Endodermal cell (in vitro differentiated cells): Measurements from ENCODE around the gene GALNS. TPM values are rescaled to one million over a fixed set of nuclear protein-coding genes. Genes with fewer than 3 reads are reported as not detected.

Source experiments
- DNase-seq: peaks from one replicate; pipeline ENCODE4 v3.0.0-alpha.2; 2017
- H3K27ac ChIP-seq: 2 replicates; pipeline ENCODE4 v1.5.1; 2013; ENCODE audit warnings: mild to moderate bottlenecking, low read depth, low read length, moderate library complexity
- H3K27me3 ChIP-seq: 2 replicates; pipeline ENCODE4 v1.6.1; 2013; ENCODE audit warnings: mild to moderate bottlenecking, low read length, moderate library complexity; ENCODE audit not compliant: insufficient read depth, control insufficient read depth, poor library complexity, severe bottlenecking
- H3K36me3 ChIP-seq: 2 replicates; pipeline ENCODE4 v1.7.0; 2013; ENCODE audit warnings: mild to moderate bottlenecking, low read length, moderate library complexity; ENCODE audit not compliant: control insufficient read depth, insufficient read depth
- H3K4me1 ChIP-seq: one replicate; pipeline ENCODE4 v1.7.0; 2013; ENCODE audit warnings: low read length; ENCODE audit not compliant: control insufficient read depth, insufficient read depth
- H3K4me3 ChIP-seq: 2 replicates; pipeline ENCODE4 v1.5.1; 2013; ENCODE audit warnings: mild to moderate bottlenecking, low read length, moderate library complexity
- H3K9ac ChIP-seq: 2 replicates; pipeline ENCODE4 v1.6.1; 2013; ENCODE audit warnings: mild to moderate bottlenecking, low read length, moderate library complexity; ENCODE audit not compliant: poor library complexity, severe bottlenecking; ENCODE audit errors: extremely low read depth
- H3K9me3 ChIP-seq: 2 replicates; pipeline ENCODE4 v1.6.1; 2013; ENCODE audit warnings: mild to moderate bottlenecking, low read length, moderate library complexity; ENCODE audit not compliant: control insufficient read depth
- H3K27ac Mint-ChIP-seq: 2 replicates; pipeline ENCODE4 v1.8.0; 2020; ENCODE audit warnings: mixed read lengths
- H3K27me3 Mint-ChIP-seq: 2 replicates; pipeline ENCODE4 v1.8.0; 2021; ENCODE audit warnings: mild to moderate bottlenecking, mixed read lengths; ENCODE audit not compliant: insufficient read depth
- H3K36me3 Mint-ChIP-seq: 2 replicates; pipeline ENCODE4 v1.8.0; 2020; ENCODE audit warnings: low read depth, mixed read lengths
- H3K4me1 Mint-ChIP-seq: 2 replicates; pipeline ENCODE4 v1.8.0; 2020; ENCODE audit warnings: mixed read lengths
- H3K4me3 Mint-ChIP-seq: 2 replicates; pipeline ENCODE4 v1.8.0; 2020; ENCODE audit warnings: mild to moderate bottlenecking, moderate library complexity, mixed read lengths
- H3K9me3 Mint-ChIP-seq: 2 replicates; pipeline ENCODE4 v1.8.0; 2020; ENCODE audit warnings: mild to moderate bottlenecking, mixed read lengths
- WGBS, 2 experiments: methylation state at CpG; one replicate each; pipeline versions ENCODE4 v1.1.5 to v1.1.7; 2013; ENCODE audit warnings: missing lambda C conversion rate in 2 of 2, mixed read lengths in 1 of 2; ENCODE audit not compliant: insufficient coverage in 1 of 2, insufficient read length in 1 of 2; 5-methylcytosine and 5-hydroxymethylcytosine counted together
- total RNA-seq, 2 donors: library from RNA; stranded (reverse); fragmentation: NEBNext Ultra II Directional in 1 of 2; extraction: Animal tissue kit (Norgen Biotek cat#: 25700) in 1 of 2; gene quantifications; 2 replicates in 1 of 2; 3 replicates in 1 of 2; pipeline ENCODE4 v1.2.1, GENCODE V29; 2021
- TF ChIP-seq, protein P1 (sequence below): fragments of 200-600 bp; sonication (generic); conservative IDR thresholded peaks from 2 replicates; pipeline ENCODE4 v1.5.0; 2021; ENCODE audit warnings: antibody characterized with exemption, mild to moderate bottlenecking

GALNS gene
- total RNA-seq, 2 donors from 2014 or later: 32.2 to 39.6 TPM

- Mint-ChIP-seq H3K27ac (no peak overlapping the region), H3K9me3 (no peaks in the 10 kb centered on the region), H3K36me3 (peaks cover 34% of the 10 kb centered on the region), H3K27me3 (no peaks in the 10 kb centered on the region), H3K4me3 (no peak overlapping the region), H3K4me1 (no peaks in the 10 kb centered on the region)
- peaks cover 23% of the 10 kb centered on the region for H3K36me3 ChIP-seq
- H3K9ac ChIP-seq: no peak overlapping the region
- H3K27ac ChIP-seq: no peak overlapping the region
- TF ChIP-seq, protein P1, sequence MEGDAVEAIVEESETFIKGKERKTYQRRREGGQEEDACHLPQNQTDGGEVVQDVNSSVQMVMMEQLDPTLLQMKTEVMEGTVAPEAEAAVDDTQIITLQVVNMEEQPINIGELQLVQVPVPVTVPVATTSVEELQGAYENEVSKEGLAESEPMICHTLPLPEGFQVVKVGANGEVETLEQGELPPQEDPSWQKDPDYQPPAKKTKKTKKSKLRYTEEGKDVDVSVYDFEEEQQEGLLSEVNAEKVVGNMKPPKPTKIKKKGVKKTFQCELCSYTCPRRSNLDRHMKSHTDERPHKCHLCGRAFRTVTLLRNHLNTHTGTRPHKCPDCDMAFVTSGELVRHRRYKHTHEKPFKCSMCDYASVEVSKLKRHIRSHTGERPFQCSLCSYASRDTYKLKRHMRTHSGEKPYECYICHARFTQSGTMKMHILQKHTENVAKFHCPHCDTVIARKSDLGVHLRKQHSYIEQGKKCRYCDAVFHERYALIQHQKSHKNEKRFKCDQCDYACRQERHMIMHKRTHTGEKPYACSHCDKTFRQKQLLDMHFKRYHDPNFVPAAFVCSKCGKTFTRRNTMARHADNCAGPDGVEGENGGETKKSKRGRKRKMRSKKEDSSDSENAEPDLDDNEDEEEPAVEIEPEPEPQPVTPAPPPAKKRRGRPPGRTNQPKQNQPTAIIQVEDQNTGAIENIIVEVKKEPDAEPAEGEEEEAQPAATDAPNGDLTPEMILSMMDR: no peak
- H3K4me1 ChIP-seq: no peaks in the 10 kb centered on the region
- H3K9me3 ChIP-seq: no peaks in the 10 kb centered on the region
- DNase-seq: no peak
- 89 to 98% methylated on average over 7 to 15 of the region's 15 CpGs for WGBS, 2 experiments
- no peaks in the 10 kb centered on the region for H3K27me3 ChIP-seq
- no peak overlapping the region for H3K4me3 ChIP-seq
These were observed 7.4 kb upstream of the GALNS start for GRCh38 chr16:88864099-88864498.

DNA sequence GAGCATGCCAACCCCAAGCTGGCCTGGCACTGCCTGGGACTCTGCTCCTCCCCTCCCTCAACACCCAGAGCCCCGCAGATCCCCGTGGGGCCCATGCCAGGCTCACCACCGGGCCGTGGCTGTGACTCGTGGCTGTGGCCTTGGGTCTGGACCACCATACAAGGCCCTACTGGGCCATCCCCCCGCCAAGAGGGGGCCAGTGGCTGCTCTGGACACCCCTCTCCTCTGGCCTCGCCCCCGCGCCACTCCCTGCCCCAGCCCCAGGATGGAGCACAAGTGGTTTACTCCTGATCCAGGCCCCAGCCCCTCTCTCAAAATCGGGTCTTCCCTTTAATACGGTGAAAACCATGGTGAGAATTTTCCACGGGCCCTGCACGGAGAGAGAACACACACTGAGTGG, 6.7 kb upstream of the GALNS start:
- Histone ChIP-seq H3K27me3 (no peaks in the 10 kb centered on the region), H3K4me3 (no peak overlapping the region), H3K4me1 (no peaks in the 10 kb centered on the region), H3K9me3 (no peaks in the 10 kb centered on the region), H3K36me3 (peaks cover 29% of the 10 kb centered on the region), H3K9ac (no peak overlapping the region), H3K27ac (no peak overlapping the region)
- Mint-ChIP-seq H3K9me3 (no peaks in the 10 kb centered on the region), H3K36me3 (peaks cover 34% of the 10 kb centered on the region), H3K4me1 (no peaks in the 10 kb centered on the region), H3K4me3 (no peak overlapping the region), H3K27me3 (no peaks in the 10 kb centered on the region), H3K27ac (no peak overlapping the region)
- 92 to 96% methylated on average over 5 to 13 of the region's 13 CpGs for WGBS, 2 experiments
- no peak for DNase-seq
- TF ChIP-seq, protein P1: no peak

- Mint-ChIP-seq H3K4me3 (no peak overlapping the region), H3K9me3 (no peaks in the 10 kb centered on the region), H3K27ac (no peak overlapping the region), H3K36me3 (peaks cover 36% of the 10 kb centered on the region), H3K4me1 (peaks cover 2% of the 10 kb centered on the region), H3K27me3 (no peaks in the 10 kb centered on the region)
- no peak for DNase-seq
- no peak overlapping the region for H3K9ac ChIP-seq
- H3K4me3 ChIP-seq: no peak overlapping the region
- H3K4me1 ChIP-seq: no peaks in the 10 kb centered on the region
- no peaks in the 10 kb centered on the region for H3K9me3 ChIP-seq
- WGBS, 2 experiments: 92 to 96% methylated on average over 20 to 25 of the region's 25 CpGs
- TF ChIP-seq, protein P1: no peak
- H3K27me3 ChIP-seq: no peaks in the 10 kb centered on the region
- H3K36me3 ChIP-seq: peaks cover 29% of the 10 kb centered on the region
- no peak overlapping the region for H3K27ac ChIP-seq
These were observed 6.2 kb upstream of the GALNS start for GRCh38 chr16:88862968-88863367.
